ENCODE results near the gene SPPL2B. TPM values are rescaled to one million over a fixed set of nuclear protein-coding genes. Genes with fewer than 3 reads are reported as not detected.
"Not testable (repeated sequence)": the region's sequence is repeated elsewhere in the genome, so short reads cannot be mapped to it uniquely, and the experiment has no call there.

The SPPL2B gene
- total RNA-seq, 1 donor from 2014 or later = 119 TPM

GRCh38 chr19:2345794-2346663 is 17.5 kb downstream of the SPPL2B start:
- H3K36me3 Mint-ChIP-seq (ENCODE audit: low read depth) = no peaks in the 10 kb centered on the region
- H3K27me3 Mint-ChIP-seq (ENCODE audit: low read depth) = no peaks in the 10 kb centered on the region
- no peak overlapping the region for H3K27ac Mint-ChIP-seq (ENCODE audit: unreplicated experiment)
- no peak for TF ChIP-seq CTCF (conservative IDR thresholded peaks at IDR 0.05)
- no peaks in the 10 kb centered on the region for H3K9me3 Mint-ChIP-seq
- no peak overlapping the region for H3K4me3 Mint-ChIP-seq
- H3K4me1 Mint-ChIP-seq = no peaks in the 10 kb centered on the region
- no peak for DNase-seq (ENCODE audit: low read depth, low spot score)

GRCh38 chr19:2349818-2350217 is 21.3 kb downstream of the SPPL2B start:
- not testable (repeated sequence) for H3K36me3 Mint-ChIP-seq (ENCODE audit: low read depth); H3K27me3 Mint-ChIP-seq (ENCODE audit: low read depth); DNase-seq (ENCODE audit: low read depth, low spot score); H3K4me3 Mint-ChIP-seq; H3K4me1 Mint-ChIP-seq; H3K9me3 Mint-ChIP-seq; H3K27ac Mint-ChIP-seq (ENCODE audit: unreplicated experiment)

- no peak for TF ChIP-seq CTCF (conservative IDR thresholded peaks at IDR 0.05)
- Mint-ChIP-seq H3K4me1 (no peaks in the 10 kb centered on the region), H3K36me3 (ENCODE audit: low read depth) (no peaks in the 10 kb centered on the region), H3K27me3 (ENCODE audit: low read depth) (no peaks in the 10 kb centered on the region), H3K9me3 (no peaks in the 10 kb centered on the region), H3K27ac (ENCODE audit: unreplicated experiment) (no peak overlapping the region), H3K4me3 (no peak overlapping the region)
- no peak for DNase-seq (ENCODE audit: low read depth, low spot score)
These were observed 22.2 kb downstream of the SPPL2B start for GRCh38 chr19:2350656-2351055.

GRCh38 chr19:2351591-2351990 is 23.1 kb downstream of the SPPL2B start:
- Mint-ChIP-seq H3K9me3 (no peaks in the 10 kb centered on the region), H3K27me3 (ENCODE audit: low read depth) (no peaks in the 10 kb centered on the region), H3K4me1 (no peaks in the 10 kb centered on the region), H3K27ac (ENCODE audit: unreplicated experiment) (peak overlapping the region; percentile 19), H3K36me3 (ENCODE audit: low read depth) (no peaks in the 10 kb centered on the region), H3K4me3 (no peak overlapping the region)
- no peak for DNase-seq (ENCODE audit: low read depth, low spot score)
- no peak for TF ChIP-seq CTCF (conservative IDR thresholded peaks at IDR 0.05)

- H3K4me3 Mint-ChIP-seq = no peak overlapping the region
- H3K27me3 Mint-ChIP-seq (ENCODE audit: low read depth) = no peaks in the 10 kb centered on the region
- H3K27ac Mint-ChIP-seq (ENCODE audit: unreplicated experiment) = no peak overlapping the region
- DNase-seq (ENCODE audit: low read depth, low spot score) = no peak
- TF ChIP-seq CTCF (conservative IDR thresholded peaks at IDR 0.05) = no peak
- no peaks in the 10 kb centered on the region for H3K4me1 Mint-ChIP-seq
- no peaks in the 10 kb centered on the region for H3K36me3 Mint-ChIP-seq (ENCODE audit: low read depth)
- H3K9me3 Mint-ChIP-seq = no peaks in the 10 kb centered on the region
These were observed 23.6 kb downstream of the SPPL2B start for GRCh38 chr19:2352121-2352520.

GRCh38 chr19:2353159-2353886 is 24.8 kb downstream of the SPPL2B start:
- Mint-ChIP-seq H3K9me3 (no peaks in the 10 kb centered on the region), H3K4me3 (no peak overlapping the region), H3K4me1 (no peaks in the 10 kb centered on the region), H3K27ac (ENCODE audit: unreplicated experiment) (no peak overlapping the region), H3K36me3 (ENCODE audit: low read depth) (no peaks in the 10 kb centered on the region), H3K27me3 (ENCODE audit: low read depth) (peaks cover 5% of the 10 kb centered on the region)
- DNase-seq (ENCODE audit: low read depth, low spot score) = no peak
- TF ChIP-seq CTCF (conservative IDR thresholded peaks at IDR 0.05) = no peak

Data from neural crest cell (in vitro differentiated cells).